GM21367 (cell line): Measurements from ENCODE around the gene PTPRM.

Source experiments
- ATAC-seq: cut with Tn5 transposase; IDR thresholded peaks from one replicate; pipeline ENCODE4 v1.9.1; 2021; ENCODE audit not compliant: unreplicated experiment

The PTPRM gene

DNA sequence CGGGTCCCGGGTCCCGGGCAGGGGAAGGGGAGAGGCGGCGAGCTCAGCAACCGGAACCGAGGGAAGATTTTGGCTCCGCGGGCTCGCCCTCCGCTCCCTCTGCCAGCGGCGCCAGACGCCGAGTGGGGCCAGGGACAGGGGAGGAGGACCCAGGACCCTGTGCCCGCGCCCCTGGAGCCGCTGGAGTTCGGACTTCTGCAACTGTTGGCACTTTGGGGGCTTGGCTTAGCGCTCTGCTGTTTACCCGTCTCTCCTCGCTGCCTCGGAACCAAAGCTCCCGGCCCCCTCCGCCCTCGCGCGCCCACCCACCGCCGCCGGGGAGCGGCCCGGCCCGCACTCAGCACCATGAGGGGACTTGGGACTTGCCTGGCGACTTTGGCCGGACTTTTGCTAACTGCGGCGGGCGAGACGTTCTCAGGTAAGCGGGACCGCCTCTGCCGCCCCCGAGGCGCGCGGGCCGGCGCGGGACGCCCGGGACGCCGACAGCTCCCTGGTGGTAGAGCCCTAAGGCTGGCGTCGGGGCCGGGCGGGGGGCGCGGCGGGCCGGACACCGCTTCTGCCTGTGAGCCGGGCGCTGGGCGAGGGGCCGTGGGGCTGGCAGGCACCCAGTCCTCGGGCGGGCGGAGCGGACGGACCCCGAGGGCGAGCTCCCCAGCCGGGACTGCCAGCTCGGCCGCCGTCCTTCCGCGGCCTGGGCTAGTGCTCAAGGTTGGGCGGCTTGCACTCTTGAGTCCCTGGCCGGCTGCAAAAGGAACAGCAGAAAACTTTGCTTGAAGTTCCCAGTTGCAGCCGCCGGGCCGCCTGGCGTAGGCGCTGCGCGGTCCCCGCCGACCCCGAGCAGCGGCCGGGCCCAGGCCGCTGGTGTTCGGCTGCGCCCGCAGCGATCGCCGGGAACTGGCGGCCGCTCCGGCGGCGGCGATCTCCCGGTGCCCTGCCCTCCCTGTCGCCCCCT lies 634 bp downstream of the PTPRM start:
- ATAC-seq, result no peak

DNA sequence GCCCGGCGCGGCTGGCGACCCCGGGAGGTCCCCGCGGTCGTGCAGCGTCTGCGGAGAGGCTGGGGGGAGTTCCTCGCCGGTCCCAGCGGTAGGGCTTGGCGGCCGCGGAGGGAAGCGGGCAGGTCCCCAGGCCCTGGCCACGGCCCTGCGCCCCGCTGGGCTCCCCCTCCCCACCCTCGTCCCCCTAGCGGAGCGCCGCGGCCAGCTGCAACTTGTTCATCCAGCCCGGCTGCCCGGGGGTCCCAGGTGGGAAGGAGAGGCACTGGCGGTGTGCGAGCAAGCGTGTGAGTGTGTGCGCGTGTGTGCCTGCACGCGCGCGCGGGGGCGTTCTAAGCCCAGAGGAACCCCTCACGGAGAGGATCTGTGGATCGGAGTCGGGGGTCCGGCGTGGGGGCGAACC lies 1.3 kb downstream of the PTPRM start:
- ATAC-seq, result no peak

DNA sequence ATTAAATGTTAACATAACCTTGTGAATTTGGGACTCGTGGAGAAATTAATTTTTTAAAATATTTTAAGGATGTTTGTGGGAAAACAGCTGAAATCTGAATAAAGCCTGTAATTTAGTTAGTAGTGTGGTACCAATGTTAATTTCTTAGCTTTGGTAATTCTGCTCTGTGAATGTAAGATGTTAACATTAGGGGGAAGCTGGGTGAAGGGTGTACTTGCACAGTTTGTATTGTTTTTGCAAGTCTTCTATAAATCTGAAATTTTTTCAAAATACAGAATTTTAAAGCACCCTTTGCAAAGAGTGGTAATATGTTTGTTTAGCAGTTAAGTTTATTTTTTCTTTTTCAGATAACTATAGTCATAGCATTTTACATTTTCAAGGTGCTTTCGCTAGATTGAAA lies 4.5 kb downstream of the PTPRM start:
- no peak for ATAC-seq

DNA sequence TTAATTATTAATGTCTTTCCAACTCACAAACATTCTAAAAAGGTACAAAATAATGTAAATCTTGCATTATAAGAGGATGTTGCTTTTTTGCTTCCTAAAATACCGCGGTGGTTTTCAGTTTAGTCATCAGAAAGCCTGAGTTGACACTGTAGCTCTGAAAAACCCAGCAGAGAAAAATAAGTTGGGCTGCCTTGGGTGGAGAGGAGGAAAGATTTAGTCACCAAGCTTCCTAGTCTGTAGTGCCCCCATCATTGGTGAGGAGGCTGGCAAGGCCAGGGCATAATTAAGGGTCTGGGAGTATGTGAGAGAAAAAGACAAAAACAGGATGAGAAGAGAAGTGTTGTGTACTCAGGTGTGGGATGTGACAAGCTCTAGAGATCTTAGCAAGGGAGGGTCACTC lies 5.7 kb downstream of the PTPRM start:
- no peak for ATAC-seq

DNA sequence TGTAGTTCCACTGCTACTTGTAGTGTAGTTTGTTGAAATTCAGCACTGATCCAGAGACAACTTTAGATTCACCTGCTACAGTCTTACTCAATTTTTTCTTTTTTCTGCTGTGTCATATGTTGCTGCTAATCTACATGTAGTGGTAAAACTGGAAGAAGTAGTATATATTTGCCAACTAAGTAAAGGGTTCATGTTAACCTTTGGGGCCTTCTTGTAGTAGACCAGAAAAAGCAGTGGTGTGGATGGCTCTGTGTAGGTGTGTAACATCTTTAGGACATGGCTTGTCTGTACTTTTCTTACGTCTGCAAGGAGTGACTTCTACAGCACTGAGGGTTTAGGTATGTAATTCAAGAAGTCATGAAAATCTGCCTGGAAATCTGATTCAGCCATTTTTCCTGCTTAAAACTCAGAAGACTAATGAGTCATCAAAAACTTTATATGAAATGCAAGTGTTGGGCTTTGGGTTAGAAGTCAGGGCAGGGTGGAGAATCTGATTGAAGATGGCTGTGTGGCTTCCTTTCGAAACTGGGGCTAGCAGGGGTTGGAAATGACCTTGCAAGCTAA lies 8.4 kb downstream of the PTPRM start:
- ATAC-seq, result no peak

- ATAC-seq, result no peak
Observed at GRCh38 chr18:7576077-7576476, 9.0 kb downstream of the PTPRM start.

DNA sequence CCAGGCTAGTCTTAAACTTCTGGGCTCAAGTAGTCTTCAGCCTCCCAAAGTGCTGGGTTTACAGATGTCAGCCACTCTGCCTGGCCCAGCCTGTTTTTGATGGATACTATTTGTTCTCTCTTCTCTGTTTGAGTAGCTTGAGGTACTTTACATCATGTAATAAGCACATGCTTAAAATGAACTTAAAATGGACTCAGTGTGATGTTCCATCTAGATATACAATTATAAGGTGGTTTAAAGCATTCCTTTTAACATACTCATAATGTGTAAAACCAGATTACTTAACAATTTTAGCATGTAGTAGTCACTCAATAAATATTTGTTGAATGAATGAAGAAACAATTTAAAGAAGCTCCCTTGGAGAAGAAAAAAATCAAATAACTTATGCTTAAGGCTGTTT lies 9.6 kb downstream of the PTPRM start:
- no peak for ATAC-seq

DNA sequence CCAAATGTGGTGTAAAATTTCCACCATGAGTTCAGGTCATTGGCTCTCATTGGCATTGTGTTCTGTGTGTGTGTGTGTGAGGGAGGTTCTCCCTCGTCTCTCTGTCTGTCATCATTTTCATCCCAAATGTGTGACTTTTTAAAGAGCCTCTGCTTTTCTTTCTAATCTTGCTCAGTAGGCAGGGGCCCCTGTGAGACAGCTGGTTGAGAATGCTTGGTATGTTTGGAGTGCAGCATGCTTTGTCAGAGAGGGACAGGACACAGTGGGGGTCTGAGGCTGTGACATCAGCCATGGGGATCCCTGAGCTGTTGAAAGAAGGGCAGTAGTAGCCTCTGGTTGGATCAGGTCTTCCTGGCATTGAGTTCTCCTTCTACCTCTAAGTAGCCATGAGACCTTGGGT lies 10.6 kb downstream of the PTPRM start:
- ATAC-seq, result no peak

DNA sequence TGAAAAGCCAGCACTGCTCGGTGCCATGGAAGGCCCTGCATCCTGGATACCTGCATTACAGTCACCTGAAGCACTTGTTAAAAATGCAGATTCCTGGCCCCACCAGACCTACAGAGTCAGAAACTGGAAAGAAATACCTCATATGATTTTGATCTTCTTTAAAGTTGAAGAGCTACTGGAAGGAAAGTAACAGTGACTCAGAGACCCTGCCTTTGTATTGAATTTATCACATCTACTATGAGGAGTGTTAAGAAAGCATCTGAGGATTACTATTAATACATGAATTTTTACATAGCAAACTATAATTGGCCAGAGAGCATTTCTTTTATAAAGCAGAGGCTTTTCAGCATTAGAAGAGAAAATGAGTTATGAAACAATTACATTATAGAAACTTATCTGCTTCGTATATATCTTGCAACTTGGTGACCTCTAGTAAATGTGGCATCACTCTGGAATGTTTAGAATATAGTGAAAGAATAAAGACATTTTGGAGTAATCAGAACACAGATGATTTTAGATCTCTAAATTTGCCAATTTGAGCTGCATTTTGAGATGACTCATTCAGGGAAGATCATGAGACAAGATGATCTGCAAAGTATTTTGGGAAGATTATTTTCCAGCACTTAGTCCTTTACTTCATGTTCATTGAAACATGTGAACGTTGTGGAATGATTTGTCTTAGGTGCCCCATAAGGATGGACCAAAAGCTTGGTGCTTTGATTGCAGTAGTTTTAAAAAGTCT lies 12.2 kb downstream of the PTPRM start:
- ATAC-seq, result no peak

DNA sequence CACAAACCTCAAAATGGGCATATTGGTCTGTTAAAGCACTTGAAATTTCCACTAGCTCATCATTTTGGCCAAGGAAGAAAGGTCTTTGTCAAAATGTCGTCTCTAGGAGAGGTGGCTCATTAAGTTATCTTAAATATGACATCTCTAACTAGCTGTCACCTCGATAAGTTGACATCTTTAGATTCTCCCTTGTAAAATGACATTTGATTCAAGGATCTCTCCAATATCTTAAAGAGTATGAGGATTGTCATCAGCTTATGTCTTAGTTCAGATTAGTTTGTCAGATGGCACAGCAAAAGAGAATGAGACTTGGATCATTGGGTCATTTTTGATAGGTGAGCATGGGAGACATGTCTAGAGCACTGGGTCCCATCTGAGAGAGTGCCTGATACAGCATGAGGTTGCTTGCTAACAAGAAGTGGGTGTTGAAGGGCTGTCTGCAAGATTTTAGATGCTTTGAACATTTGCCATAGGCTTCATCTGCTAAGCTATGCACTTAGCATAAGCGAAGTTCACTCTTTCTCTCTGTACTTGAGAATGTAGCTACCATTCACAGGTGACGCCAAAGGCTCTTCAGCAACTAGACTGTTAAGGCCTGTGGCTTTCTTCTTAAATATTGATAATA lies 12.9 kb downstream of the PTPRM start:
- ATAC-seq, result no peak

DNA sequence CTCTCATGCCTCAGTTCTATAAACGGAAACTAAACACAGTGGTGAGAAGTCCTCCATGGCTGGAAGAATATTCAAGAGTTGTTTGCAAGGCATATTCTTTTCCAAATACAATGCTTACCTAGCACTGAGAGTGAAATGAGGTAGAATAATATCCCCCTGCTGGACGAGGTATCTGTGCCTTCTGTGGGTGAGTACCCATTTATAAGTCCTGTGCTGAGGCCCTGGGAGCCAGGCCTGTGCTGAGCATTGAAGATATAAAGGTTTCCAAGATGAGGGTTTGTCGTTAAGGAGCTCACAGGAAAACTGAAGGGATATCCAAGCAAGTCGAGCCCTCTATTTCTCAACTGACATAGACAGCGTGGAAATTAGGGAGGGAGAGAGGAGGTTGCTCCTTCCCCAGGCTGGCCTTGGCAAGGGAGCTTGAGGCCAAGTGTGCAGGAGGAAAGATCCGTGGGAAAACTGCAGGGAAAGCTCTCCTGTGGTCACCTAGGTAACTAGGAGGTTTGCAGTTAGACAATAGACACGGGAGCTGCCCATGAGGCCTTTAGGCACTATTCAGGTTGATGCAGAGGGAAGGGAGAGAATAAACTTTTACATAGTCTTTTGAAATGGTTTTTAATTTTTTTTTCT lies 17.6 kb downstream of the PTPRM start:
- no peak for ATAC-seq

DNA sequence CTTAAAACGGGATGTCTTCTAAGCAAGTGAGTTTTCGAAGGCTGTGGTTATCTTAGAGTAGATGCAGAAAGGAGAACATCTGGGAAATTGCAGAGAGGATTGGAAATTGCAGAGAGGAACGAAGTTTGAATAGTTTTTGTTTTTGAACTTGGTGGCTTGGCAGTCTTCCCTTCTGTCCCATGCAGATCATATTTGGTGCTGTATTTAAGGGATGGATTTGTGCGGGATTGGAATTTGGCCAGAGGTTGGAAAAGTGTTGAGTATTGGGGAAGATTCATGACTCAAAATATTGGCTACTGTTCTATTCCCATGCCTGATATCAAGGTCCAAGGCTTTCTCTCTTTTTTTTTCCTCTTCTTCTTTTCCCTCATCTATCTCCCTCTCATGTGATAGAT lies 18.2 kb downstream of the PTPRM start:
- ATAC-seq, result no peak

GRCh38 chr18:7586379-7586778 lies 19.3 kb downstream of the PTPRM start:
- ATAC-seq, result no peak

GRCh38 chr18:7590826-7591560 lies 23.9 kb downstream of the PTPRM start:
- no peak for ATAC-seq

DNA sequence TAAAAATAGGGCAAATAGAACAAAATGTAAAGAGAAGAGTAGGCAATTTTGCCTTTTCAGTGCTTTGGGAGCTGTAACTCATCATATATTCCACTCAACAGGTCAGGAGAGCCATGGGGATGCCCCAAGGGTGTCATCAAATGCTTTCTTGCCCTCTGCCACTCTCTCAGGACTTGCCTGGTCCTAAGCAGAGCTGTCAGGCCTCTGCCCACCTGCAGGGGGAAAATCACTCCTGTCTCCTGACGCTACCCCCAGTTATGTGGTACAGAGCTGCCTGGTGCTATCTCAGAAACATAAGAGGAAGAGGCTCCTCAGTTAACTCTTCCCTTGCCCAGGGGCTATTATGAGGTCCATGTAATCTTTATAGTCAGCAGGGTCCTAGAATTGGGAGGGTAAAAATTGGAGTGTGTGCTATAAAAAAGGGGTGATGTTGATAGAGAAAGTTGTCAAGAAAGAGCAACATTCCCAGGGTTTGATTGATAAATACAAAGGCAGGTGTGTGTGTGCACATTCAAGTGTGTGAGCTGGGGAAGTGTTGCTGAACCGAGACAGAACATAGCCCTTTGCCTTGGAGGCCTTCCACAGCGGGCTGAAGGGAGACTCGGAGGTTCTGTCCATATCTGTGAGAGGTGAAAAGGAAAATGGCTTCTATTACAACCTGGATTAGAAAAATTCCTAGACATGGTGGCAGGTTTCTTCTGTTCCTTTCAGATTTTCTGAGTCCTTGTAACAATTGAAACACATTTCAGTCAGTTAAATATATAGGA lies 25.4 kb downstream of the PTPRM start:
- ATAC-seq, result no peak

- ATAC-seq, result no peak
Observed at GRCh38 chr18:7593218-7593819, 26.2 kb downstream of the PTPRM start.

GRCh38 chr18:7596147-7596546 lies 29.0 kb downstream of the PTPRM start:
- ATAC-seq, result no peak

GRCh38 chr18:7597500-7597899 lies 30.4 kb downstream of the PTPRM start:
- no peak for ATAC-seq
